ENCODE measurements around the gene APOD. TPM values are rescaled to one million over a fixed set of nuclear protein-coding genes. Genes with fewer than 3 reads are reported as not detected.
A peak's percentile ranks its signal among the peaks of the same experiment; 100 is the strongest.
"Not testable (repeated sequence)": the region's sequence is repeated elsewhere in the genome, so short reads cannot be mapped to it uniquely, and the experiment has no call there.

The APOD gene
- total and polyA plus RNA-seq, 9 of the 15 experiments (the other 6 are each of a cell fraction or from before 2014, with no cell fraction given): 0.18 to 0.50 (median 0.35) TPM; not detected in 1

GRCh38 chr3:195624603-195625560, 41.1 kb upstream of the APOD start:
- BruUV-seq (replicated peaks): not testable (repeated sequence)
- intact Hi-C loops (cut with micrococcal nuclease): loop anchor here (10.0 kb wide), 2 partner anchors 120 to 230 kb away; no protein-coding TSS in a partner anchor

More at GRCh38 chr3:195624603-195625560, 41.1 kb upstream of the APOD start:
- 8% methylated on average over 5 of the region's 62 CpGs for WGBS (ENCODE audit: insufficient coverage, low coverage, missing lambda C conversion rate)
- FAIRE-seq; H3K36me3 ChIP-seq (ENCODE audit: control insufficient read depth, insufficient read depth, low read length); H3K9me1 ChIP-seq (ENCODE audit: control insufficient read depth, insufficient read depth, low read length); H3K9ac ChIP-seq (ENCODE audit: insufficient read depth in 1 of 2, low read depth in 2 of 2, low read length in 2 of 2); H3K27ac ChIP-seq (ENCODE audit: extremely low read depth, low read depth, low read length); POLR2A ChIA-PET; H3K79me2 ChIP-seq (ENCODE audit: control insufficient read depth, insufficient read depth, low read length); H3K4me3 ChIP-seq; DNase-seq (ENCODE audit: extremely low read depth in 1 of 4, low spot score in 3 of 4); H3K9me3 ChIP-seq (replicated peaks; ENCODE audit: control insufficient read depth, insufficient read depth, low read depth, low read length); H3K4me2 ChIP-seq (ENCODE audit: insufficient read depth, low read length); H3K27me3 ChIP-seq (ENCODE audit: control insufficient read depth in 2 of 2, insufficient read depth in 2 of 2, low read length in 2 of 2); H4K20me1 ChIP-seq (replicated peaks; ENCODE audit: control insufficient read depth, insufficient read depth, low read length); CTCF ChIA-PET (ENCODE audit: low intra/inter-chr PET ratio): not testable (repeated sequence)
- H3K4me1 ChIP-seq (replicated peaks in 1 of 2; ENCODE audit: control insufficient read depth in 2 of 2, insufficient read depth in 2 of 2, low read length in 2 of 2): peaks cover 0 to 16% of the 10 kb centered on the region in 2 experiments; a peak in 2 of 5 replicates
- H2AFZ ChIP-seq (ENCODE audit: low read depth, low read length): 0 out of 2 replicates have a peak overlapping the region, but pooled peaks have one; percentile 68
- ATAC-seq: peak; percentile 95
- in situ Hi-C loops (cut with MboI): loop anchor here (10.0 kb wide), 1 partner anchor 230 kb away; no protein-coding TSS in a partner anchor
- TF ChIP-seq E2F3 (CRISPR knock-in tag; IDR thresholded peaks at IDR 0.05) (peak; percentile 54; the same call in 1 of the 2 replicates), TCF15 (CRISPR knock-in tag; IDR thresholded peaks at IDR 0.05) (peak; percentile 53; the same call in 1 of the 2 replicates), ZBTB17 (CRISPR knock-in tag; IDR thresholded peaks at IDR 0.05) (0 out of 2 replicates have a peak, but pooled peaks have one; percentile 27), CXXC5 (CRISPR knock-in tag; IDR thresholded peaks at IDR 0.05) (peak; percentile 47), ZBTB9 (CRISPR knock-in tag; IDR thresholded peaks at IDR 0.05) (0 out of 2 replicates have a peak, but pooled peaks have one; percentile 34), MAX (CRISPR knock-in tag; IDR thresholded peaks at IDR 0.05) (peak; percentile 27; the same call in 1 of the 2 replicates), MAZ (CRISPR knock-in tag; conservative IDR thresholded peaks at IDR 0.05 in 1 of 2, IDR thresholded peaks at IDR 0.05 in 1 of 2) (peak in 1 of 2 experiments; percentile 42; a peak in 1 of 4 replicates), RREB1 (CRISPR knock-in tag; IDR thresholded peaks at IDR 0.05) (0 out of 2 replicates have a peak, but pooled peaks have one; percentile 72)
